ENCODE measurements around the gene MAN2B1. TPM values are rescaled to one million over a fixed set of nuclear protein-coding genes. Genes with fewer than 3 reads are reported as not detected.

The MAN2B1 gene
- total and polyA plus RNA-seq, 2 of the 13 experiments (the other 11 are each of a cell fraction or from before 2014, with no cell fraction given) = 23.6 to 23.8 TPM

GRCh38 chr19:12666265-12667048, at the start of gene MAN2B1, which contains the start of gene WDR83 (continued):
- TF ChIP-seq HOXA3 (CRISPR knock-in tag; IDR thresholded peaks at IDR 0.05) (0 out of 2 replicates have a peak, but pooled peaks have one; percentile 13), TCF7 (IDR thresholded peaks at IDR 0.05; ENCODE audit: low read depth) (no peak), U2AF2 (IDR thresholded peaks at IDR 0.05; ENCODE audit: low read depth, low read length) (no peak), ISL2 (CRISPR knock-in tag; IDR thresholded peaks at IDR 0.05) (0 out of 2 replicates have a peak, but pooled peaks have one; percentile 29), DNMT1 (CRISPR knock-in tag; IDR thresholded peaks at IDR 0.05) (no peak), ISX (CRISPR knock-in tag; conservative IDR thresholded peaks at IDR 0.05) (0 out of 2 replicates have a peak, but pooled peaks have one; percentile 66), SMAD3 (CRISPR knock-in tag; IDR thresholded peaks at IDR 0.05) (0 out of 2 replicates have a peak, but pooled peaks have one; percentile 25), ARNT2 (CRISPR knock-in tag; IDR thresholded peaks at IDR 0.05; ENCODE audit: low read depth) (no peak), GATAD1 (CRISPR knock-in tag; IDR thresholded peaks at IDR 0.05) (peak; percentile 62), ZKSCAN1 (IDR thresholded peaks at IDR 0.05; ENCODE audit: low read length) (no peak), NFKB2 (CRISPR knock-in tag; IDR thresholded peaks at IDR 0.05; ENCODE audit: borderline replicate concordance) (peak; percentile 55; the same call in 1 of the 2 replicates), TFE3 (CRISPR knock-in tag; IDR thresholded peaks at IDR 0.05) (no peak), MATR3 (CRISPR knock-in tag; IDR thresholded peaks at IDR 0.05) (no peak), ZFP82 (CRISPR knock-in tag; IDR thresholded peaks at IDR 0.05; ENCODE audit: borderline replicate concordance) (no peak), ZNF605 (CRISPR knock-in tag; IDR thresholded peaks at IDR 0.05) (no peak), RBFOX2 (IDR thresholded peaks at IDR 0.05; ENCODE audit: low read depth, low read length) (peak; percentile 80), PAX8 (CRISPR knock-in tag; IDR thresholded peaks at IDR 0.05; ENCODE audit: borderline replicate concordance) (no peak), KMT2A (CRISPR knock-in tag; IDR thresholded peaks at IDR 0.05) (peak; percentile 27; the same call in 1 of the 2 replicates), ZNF770 (CRISPR knock-in tag; IDR thresholded peaks at IDR 0.05) (peak; percentile 79), TSC22D2 (CRISPR knock-in tag; IDR thresholded peaks at IDR 0.05; ENCODE audit: borderline replicate concordance) (no peak), ZNF768 (CRISPR knock-in tag; IDR thresholded peaks at IDR 0.05) (0 out of 2 replicates have a peak, but pooled peaks have one; percentile 31), THAP11 (CRISPR knock-in tag; IDR thresholded peaks at IDR 0.05) (peak; percentile 44), ZNF800 (CRISPR knock-in tag; IDR thresholded peaks at IDR 0.05) (no peak), SALL2 (CRISPR knock-in tag; IDR thresholded peaks at IDR 0.05) (0 out of 2 replicates have a peak, but pooled peaks have one; percentile 40), ZNF136 (CRISPR knock-in tag; IDR thresholded peaks at IDR 0.05; ENCODE audit: low read depth) (no peak)

Data from HepG2 (cell line).